LNCAP (cell line): ENCODE results near the gene KLK7.

ENCODE experiments used
- TF ChIP-seq, protein P1 (sequence below): fragments of 450-650 bp; IDR thresholded peaks from 2 replicates; pipeline ENCODE4 v1.5.1; 2017; ENCODE audit warnings: mild to moderate bottlenecking

Gene KLK7

GRCh38 chr19:50981587-50982146 lies 2.0 kb downstream of the KLK7 start:
- TF ChIP-seq, protein P1, sequence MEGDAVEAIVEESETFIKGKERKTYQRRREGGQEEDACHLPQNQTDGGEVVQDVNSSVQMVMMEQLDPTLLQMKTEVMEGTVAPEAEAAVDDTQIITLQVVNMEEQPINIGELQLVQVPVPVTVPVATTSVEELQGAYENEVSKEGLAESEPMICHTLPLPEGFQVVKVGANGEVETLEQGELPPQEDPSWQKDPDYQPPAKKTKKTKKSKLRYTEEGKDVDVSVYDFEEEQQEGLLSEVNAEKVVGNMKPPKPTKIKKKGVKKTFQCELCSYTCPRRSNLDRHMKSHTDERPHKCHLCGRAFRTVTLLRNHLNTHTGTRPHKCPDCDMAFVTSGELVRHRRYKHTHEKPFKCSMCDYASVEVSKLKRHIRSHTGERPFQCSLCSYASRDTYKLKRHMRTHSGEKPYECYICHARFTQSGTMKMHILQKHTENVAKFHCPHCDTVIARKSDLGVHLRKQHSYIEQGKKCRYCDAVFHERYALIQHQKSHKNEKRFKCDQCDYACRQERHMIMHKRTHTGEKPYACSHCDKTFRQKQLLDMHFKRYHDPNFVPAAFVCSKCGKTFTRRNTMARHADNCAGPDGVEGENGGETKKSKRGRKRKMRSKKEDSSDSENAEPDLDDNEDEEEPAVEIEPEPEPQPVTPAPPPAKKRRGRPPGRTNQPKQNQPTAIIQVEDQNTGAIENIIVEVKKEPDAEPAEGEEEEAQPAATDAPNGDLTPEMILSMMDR = no peak

DNA sequence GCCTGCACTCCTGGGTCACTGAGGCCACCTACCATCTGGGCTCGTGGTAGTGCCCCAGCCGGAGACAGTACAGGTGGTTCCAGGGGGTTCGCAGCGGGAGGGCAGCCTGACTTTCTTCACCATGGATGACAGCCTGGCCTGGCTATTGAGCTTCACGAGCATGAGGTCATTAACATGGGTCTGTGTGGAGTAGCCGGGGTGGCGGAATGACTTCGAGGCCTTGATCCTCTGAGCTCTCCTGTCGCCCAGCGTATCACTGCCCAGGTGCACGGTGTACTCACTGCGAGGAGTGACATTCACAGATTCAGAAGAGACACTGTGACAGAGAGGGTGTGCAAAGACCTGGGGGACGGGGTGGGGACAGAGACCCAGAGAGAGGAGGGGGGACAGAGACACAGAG lies 3.5 kb downstream of the KLK7 start:
- TF ChIP-seq, protein P1 = no peak

DNA sequence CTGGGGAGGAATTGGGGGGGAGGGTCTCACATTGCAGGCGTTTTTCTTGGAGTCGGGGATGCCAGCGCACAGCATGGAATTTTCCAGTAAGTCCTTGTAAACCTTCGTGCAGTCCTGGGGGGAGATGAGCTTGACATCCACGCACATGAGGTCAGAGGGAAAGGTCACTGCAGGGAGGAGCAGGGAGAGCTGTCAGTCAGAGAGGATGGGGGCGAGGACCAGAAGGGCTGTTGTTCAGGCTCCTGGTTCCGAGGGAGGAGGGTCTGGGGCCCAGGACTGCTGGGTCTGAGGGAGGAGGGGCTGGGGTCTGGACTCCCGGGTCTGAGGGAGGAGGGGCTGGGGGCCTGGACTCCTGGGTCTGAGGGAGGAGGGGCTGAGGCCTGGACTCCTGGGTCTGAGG lies 4.0 kb downstream of the KLK7 start:
- TF ChIP-seq, protein P1 = no peak

DNA sequence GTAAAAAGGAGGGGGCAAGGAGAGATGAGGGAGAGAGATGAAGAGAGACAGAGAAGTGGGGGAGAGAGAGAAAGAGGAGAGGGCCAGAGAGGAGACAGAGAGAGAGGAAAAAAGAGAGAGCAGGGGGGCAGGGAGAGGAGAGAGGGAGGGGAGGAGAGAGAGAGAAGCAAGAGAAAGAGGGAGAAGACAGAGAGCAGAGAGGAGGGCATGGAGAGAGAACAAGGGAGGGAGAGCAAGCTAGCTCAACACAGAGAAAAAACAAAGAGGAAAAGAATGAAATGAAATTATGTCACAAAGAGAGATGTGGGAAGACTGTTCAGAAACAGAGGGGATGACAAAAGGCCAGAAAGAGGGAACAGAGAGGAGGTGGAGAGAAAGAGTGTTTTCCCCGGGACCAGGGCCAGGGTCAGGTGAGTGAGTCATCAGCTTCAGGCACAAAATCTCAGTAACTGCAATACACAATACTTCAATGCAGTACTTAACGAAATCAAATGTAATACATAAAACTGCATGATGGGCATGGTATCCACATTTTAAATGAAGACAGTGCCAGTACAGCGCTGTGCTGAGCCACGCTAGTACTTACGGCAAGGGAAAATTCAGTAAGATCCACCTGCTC lies 4.8 kb downstream of the KLK7 start:
- TF ChIP-seq, protein P1 = no peak

DNA sequence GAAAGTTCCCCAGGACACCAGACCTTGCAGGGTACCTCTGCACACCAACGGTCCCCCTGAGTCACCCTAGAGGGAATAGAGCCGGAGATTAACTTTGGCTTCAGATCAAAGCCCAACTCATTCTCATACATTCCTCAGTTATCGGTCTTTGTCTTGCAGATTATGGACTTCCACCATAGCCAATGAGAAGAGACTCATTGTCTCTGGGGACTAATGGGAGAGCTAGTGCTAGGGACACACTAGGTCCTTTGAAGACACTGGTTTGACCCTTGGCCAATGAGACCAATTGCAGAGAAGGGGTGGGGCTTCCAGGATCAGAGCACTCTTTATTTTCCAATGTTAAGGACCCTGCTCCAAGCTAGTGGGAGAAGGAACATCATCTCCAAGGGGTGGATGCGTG lies 6.1 kb downstream of the KLK7 start:
- TF ChIP-seq, protein P1 = no peak

DNA sequence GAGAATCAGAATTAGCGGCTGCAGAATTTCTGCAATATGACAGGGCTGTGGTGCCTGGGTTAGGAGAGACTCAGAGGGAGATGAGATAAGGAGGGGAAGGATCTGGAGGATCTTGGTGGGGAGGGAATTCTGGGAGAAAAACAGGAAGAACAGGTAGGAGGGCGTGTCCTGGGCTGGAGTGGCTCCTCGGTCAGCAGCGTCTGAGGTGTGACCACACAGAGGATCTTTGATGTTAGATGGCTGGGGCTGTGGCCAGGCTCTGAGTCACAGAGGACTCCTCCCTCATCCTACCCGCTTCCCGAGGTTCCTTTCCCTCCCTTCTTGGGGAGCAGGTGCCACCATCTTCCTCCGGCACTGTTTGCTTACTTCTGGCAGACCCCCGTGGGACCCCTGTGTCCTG lies 8.0 kb downstream of the KLK7 start:
- TF ChIP-seq, protein P1 = no peak

DNA sequence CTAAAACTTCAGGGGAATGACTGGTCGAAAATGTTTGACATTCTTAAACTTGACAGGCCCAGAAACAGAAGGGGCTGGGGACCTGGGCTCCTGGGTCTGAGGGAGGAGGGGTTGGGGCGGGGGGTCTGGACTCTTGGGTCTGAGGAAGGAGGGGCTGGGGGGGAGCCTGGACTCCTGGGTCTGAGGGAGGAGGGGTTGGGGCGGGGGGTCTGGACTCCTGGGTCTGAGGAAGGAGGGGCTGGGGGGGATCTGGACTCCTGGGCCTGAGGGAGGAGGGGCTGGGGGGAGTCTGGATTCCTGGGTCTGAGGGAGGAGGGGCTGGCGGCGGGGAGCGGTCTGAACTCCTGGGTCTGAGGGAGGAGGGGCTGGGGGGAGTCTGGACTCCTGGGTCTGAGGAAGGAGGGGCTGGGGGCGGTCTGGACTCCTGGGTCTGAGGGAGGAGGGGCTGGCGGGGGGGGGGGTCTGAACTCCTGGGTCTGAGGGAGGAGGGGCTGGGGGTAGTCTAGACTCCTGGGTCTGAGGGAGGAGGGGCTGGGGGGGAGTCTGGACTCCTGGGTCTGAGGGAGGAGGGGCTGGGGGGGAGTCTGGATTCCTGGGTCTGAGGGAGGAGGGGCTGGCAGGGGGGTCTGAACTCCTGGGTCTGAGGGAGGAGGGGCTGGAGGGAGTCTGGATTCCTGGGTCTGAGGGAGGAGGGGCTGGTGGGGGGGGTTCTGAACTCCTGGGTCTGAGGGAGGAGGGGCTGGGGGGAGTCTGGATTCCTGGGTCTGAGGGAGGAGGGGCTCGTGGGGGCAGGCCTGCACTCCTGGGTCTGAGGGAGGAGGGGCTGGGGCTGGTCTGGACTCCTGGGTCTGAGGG lies 8.8 kb downstream of the KLK7 start:
- TF ChIP-seq, protein P1 = no peak
